Caco-2 (cell line): ENCODE measurements around the gene SERPINA7. TPM values are rescaled to one million over a fixed set of nuclear protein-coding genes. Genes with fewer than 3 reads are reported as not detected.

ENCODE experiments used
- BruUV-seq: library from RNA; stranded (reverse); fragments of 400-500 nt; replicated peaks from 2 replicates; lab custom pipeline; 2021; lab: Mats Ljungman, UMichigan
- CTCF ChIA-PET: fragments of 300-600 bp; sonication (Branson Sonifier 250); formaldehyde crosslinking; loops from one replicate; lab custom pipeline; 2022; ENCODE audit warnings: antibody characterized with exemption; lab: Charles Lee
- POLR2A ChIA-PET: fragments of 300-600 bp; sonication (Branson Sonifier 250); formaldehyde crosslinking; loops from one replicate; lab custom pipeline; 2022; ENCODE audit warnings: antibody characterized with exemption; lab: Charles Lee
- DNase-seq, 2 experiments: peaks; one replicate each; pipeline versions ENCODE4 v3.0.0 to v3.0.0-alpha.2; 2020 to 2022
- H3K27me3 ChIP-seq: replicated peaks from 2 replicates; pipeline ENCODE4 v1.6.0; 2011; ENCODE audit warnings: low read length; ENCODE audit not compliant: control insufficient read depth, insufficient read depth
- H3K36me3 ChIP-seq: 2 replicates; pipeline ENCODE4 v1.5.1; 2011; ENCODE audit warnings: low read length; ENCODE audit not compliant: control insufficient read depth, insufficient read depth
- H3K4me1 ChIP-seq: fragments of 250-450 bp; sonication (Bioruptor Pico); 2 replicates; pipeline ENCODE4 v1.5.1; 2020; ENCODE audit warnings: mild to moderate bottlenecking
- H3K4me3 ChIP-seq: 2 replicates; pipeline ENCODE4 v1.5.1; 2011; ENCODE audit warnings: low read depth, mild to moderate bottlenecking, control low read depth, low read length
- H3K9me3 ChIP-seq: fragments of 250-450 bp; sonication (Bioruptor Pico); 2 replicates; pipeline ENCODE4 v1.5.1; 2020; ENCODE audit warnings: mild to moderate bottlenecking, moderate library complexity
- H3K27ac Mint-ChIP-seq: one replicate; pipeline ENCODE4 v1.8.0; 2022; ENCODE audit warnings: mixed read lengths; ENCODE audit not compliant: unreplicated experiment
- H3K27me3 Mint-ChIP-seq: one replicate; pipeline ENCODE4 v1.8.0; 2022; ENCODE audit warnings: mixed read lengths; ENCODE audit not compliant: insufficient read depth, unreplicated experiment
- H3K36me3 Mint-ChIP-seq: one replicate; pipeline ENCODE4 v1.8.0; 2022; ENCODE audit warnings: mild to moderate bottlenecking, mixed read lengths; ENCODE audit not compliant: insufficient read depth, unreplicated experiment
- H3K4me1 Mint-ChIP-seq: one replicate; pipeline ENCODE4 v1.8.0; 2022; ENCODE audit warnings: low read depth, mixed read lengths; ENCODE audit not compliant: unreplicated experiment
- H3K4me3 Mint-ChIP-seq: one replicate; pipeline ENCODE4 v1.8.0; 2022; ENCODE audit warnings: mild to moderate bottlenecking, moderate library complexity, mixed read lengths; ENCODE audit not compliant: unreplicated experiment
- H3K9me3 Mint-ChIP-seq: one replicate; pipeline ENCODE4 v1.8.0; 2022; ENCODE audit warnings: mixed read lengths; ENCODE audit not compliant: unreplicated experiment
- intact Hi-C: fragments of 100-400 bp; cut with micrococcal nuclease; formaldehyde crosslinking; loops from one replicate; pipeline ENCODE4 v1.10.0; 2022; ENCODE audit not compliant: unreplicated experiment
- total RNA-seq: library from RNA; stranded (reverse); gene quantifications from 2 replicates; pipeline ENCODE4 v1.2.3, GENCODE V29; 2022
- TF ChIP-seq, protein P1 (sequence below), 2 experiments: fragments of 200-600 bp in 1 of 2; IDR thresholded peaks; 1 replicate in 1 of 2; 2 replicates in 1 of 2; pipeline versions ENCODE4 v1.5.1 to v1.8.0; 2011 to 2022; ENCODE audit warnings: antibody characterized with exemption in 1 of 2, control low read depth in 1 of 2, inconsistent platforms in 1 of 2, low read depth in 1 of 2, low read length in 1 of 2, mild to moderate bottlenecking in 1 of 2, moderate library complexity in 1 of 2; ENCODE audit not compliant: insufficient read depth in 1 of 2, severe bottlenecking in 1 of 2, unreplicated experiment in 1 of 2

Gene SERPINA7
- total RNA-seq, 1 experiment from 2014 or later: not detected

DNA sequence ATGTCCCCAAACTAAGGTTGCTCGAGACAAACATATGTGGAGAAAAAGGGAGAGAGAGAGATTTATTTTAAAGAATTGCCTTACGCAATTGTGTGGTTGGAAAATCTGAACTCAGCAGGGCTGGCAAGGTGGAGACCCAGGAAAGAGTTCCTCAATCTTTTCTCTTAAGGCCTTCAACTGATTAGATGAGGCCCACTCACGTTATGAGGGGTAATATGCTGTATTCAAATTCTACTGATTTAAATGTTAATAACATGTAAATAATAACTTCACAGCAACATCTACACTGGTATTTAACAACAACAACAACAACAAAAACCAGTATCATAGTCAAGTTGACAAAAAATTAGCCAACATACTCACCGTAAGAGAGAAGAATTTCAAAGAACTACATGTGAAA, 14.6 kb downstream of the SERPINA7 start:
- no peaks in the 10 kb centered on the region for H3K36me3 ChIP-seq
- no peaks in the 10 kb centered on the region for H3K4me1 Mint-ChIP-seq
- H3K27me3 Mint-ChIP-seq: no peaks in the 10 kb centered on the region
- TF ChIP-seq, protein P1, sequence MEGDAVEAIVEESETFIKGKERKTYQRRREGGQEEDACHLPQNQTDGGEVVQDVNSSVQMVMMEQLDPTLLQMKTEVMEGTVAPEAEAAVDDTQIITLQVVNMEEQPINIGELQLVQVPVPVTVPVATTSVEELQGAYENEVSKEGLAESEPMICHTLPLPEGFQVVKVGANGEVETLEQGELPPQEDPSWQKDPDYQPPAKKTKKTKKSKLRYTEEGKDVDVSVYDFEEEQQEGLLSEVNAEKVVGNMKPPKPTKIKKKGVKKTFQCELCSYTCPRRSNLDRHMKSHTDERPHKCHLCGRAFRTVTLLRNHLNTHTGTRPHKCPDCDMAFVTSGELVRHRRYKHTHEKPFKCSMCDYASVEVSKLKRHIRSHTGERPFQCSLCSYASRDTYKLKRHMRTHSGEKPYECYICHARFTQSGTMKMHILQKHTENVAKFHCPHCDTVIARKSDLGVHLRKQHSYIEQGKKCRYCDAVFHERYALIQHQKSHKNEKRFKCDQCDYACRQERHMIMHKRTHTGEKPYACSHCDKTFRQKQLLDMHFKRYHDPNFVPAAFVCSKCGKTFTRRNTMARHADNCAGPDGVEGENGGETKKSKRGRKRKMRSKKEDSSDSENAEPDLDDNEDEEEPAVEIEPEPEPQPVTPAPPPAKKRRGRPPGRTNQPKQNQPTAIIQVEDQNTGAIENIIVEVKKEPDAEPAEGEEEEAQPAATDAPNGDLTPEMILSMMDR (IDR thresholded peaks at IDR 0.05; ENCODE audit: insufficient read depth in 1 of 2, low read depth in 1 of 2, low read length in 1 of 2, severe bottlenecking in 1 of 2, unreplicated experiment in 1 of 2): no peak
- H3K4me3 Mint-ChIP-seq: no peak overlapping the region
- no peaks in the 10 kb centered on the region for H3K9me3 ChIP-seq
- CTCF ChIA-PET: no interaction called here
- no TSS peak for BruUV-seq
- no peaks in the 10 kb centered on the region for H3K4me1 ChIP-seq
- no peaks in the 10 kb centered on the region for H3K9me3 Mint-ChIP-seq
- no peak overlapping the region for H3K27ac Mint-ChIP-seq
- H3K36me3 Mint-ChIP-seq: no peaks in the 10 kb centered on the region
- POLR2A ChIA-PET: no interaction called here
- DNase-seq: no peak
- intact Hi-C loops: no loop called here
- H3K27me3 ChIP-seq: no peaks in the 10 kb centered on the region
- no peak overlapping the region for H3K4me3 ChIP-seq

- TF ChIP-seq, protein P1 (IDR thresholded peaks at IDR 0.05; ENCODE audit: insufficient read depth in 1 of 2, low read depth in 1 of 2, low read length in 1 of 2, severe bottlenecking in 1 of 2, unreplicated experiment in 1 of 2): no peak
- H3K4me1 ChIP-seq: no peaks in the 10 kb centered on the region
- Mint-ChIP-seq H3K9me3 (no peaks in the 10 kb centered on the region), H3K4me3 (no peak overlapping the region), H3K27me3 (no peaks in the 10 kb centered on the region), H3K4me1 (no peaks in the 10 kb centered on the region), H3K27ac (no peak overlapping the region), H3K36me3 (no peaks in the 10 kb centered on the region)
- no TSS peak for BruUV-seq
- CTCF ChIA-PET: no interaction called here
- no peak overlapping the region for H3K4me3 ChIP-seq
- H3K36me3 ChIP-seq: no peaks in the 10 kb centered on the region
- H3K27me3 ChIP-seq: no peaks in the 10 kb centered on the region
- no peak for DNase-seq
- intact Hi-C loops: no loop called here
- H3K9me3 ChIP-seq: no peaks in the 10 kb centered on the region
- POLR2A ChIA-PET: no interaction called here
These were observed 16.3 kb downstream of the SERPINA7 start for GRCh38 chrX:106022238-106022637.

GRCh38 chrX:106014119-106014775, 24.3 kb downstream of the SERPINA7 start:
- H3K4me1 Mint-ChIP-seq: no peaks in the 10 kb centered on the region
- TF ChIP-seq, protein P1 (IDR thresholded peaks at IDR 0.05; ENCODE audit: insufficient read depth in 1 of 2, low read depth in 1 of 2, low read length in 1 of 2, severe bottlenecking in 1 of 2, unreplicated experiment in 1 of 2): no peak

More at GRCh38 chrX:106014119-106014775, 24.3 kb downstream of the SERPINA7 start:
- H3K4me3 Mint-ChIP-seq: no peak overlapping the region
- no peaks in the 10 kb centered on the region for H3K9me3 Mint-ChIP-seq
- no peak overlapping the region for H3K4me3 ChIP-seq
- H3K9me3 ChIP-seq: no peaks in the 10 kb centered on the region
- H3K36me3 Mint-ChIP-seq: no peaks in the 10 kb centered on the region
- no peaks in the 10 kb centered on the region for H3K36me3 ChIP-seq
- intact Hi-C loops: no loop called here
- ChIA-PET POLR2A (no interaction called here), CTCF (no interaction called here)
- no TSS peak for BruUV-seq
- no peaks in the 10 kb centered on the region for H3K4me1 ChIP-seq
- DNase-seq: no peak
- no peak overlapping the region for H3K27ac Mint-ChIP-seq
- no peaks in the 10 kb centered on the region for H3K27me3 ChIP-seq
- no peaks in the 10 kb centered on the region for H3K27me3 Mint-ChIP-seq
